Measurements from ENCODE around the gene C6orf136. TPM values are rescaled to one million over a fixed set of nuclear protein-coding genes. Genes with fewer than 3 reads are reported as not detected.

C6orf136 gene
- total and polyA plus RNA-seq, 9 of the 15 experiments (the other 6 are each of a cell fraction or from before 2014, with no cell fraction given) = 14.1 to 63.1 (median 18.4) TPM

DNA sequence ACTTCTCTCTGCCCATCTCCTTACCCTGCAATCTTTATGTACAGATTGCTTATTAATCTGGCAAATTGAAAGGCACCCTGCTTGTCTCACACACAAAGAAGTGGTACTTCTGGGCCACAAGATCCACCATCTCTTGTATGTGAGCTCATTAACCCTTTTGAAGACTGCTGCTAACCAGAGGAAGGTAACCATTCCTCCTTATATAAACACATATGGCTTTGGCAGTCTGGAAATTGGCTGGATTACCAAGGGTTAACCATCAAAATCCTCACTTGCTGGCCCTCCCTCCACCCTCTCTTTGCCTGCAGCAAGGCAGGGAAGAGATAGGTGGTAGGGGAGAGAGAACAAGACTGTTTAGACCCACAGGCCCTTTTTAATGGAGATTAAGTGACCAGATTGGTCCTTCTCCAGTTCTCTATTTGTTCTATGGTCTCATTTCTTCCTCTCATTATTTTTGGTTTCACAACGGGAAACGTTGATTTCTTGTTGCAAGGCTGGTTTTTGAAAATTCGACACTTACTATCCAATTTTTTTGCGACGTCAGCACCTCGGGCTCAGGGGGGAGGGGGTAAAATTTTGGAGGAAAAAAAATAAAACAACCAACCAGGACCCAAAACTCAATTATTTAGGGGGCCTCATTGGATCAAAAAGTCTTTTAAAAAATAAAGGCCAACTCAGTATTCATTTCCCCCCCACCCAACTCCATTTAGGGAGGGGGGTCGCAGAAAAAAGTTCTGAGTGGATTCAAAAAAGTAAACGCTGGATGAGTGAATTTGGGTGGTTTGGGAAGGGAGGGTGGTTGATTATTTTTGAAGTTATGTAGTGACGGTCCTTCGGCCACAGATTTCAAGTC, 30.7 kb upstream of the C6orf136 start (continued):
- TF ChIP-seq MTA3 (IDR thresholded peaks at IDR 0.05; ENCODE audit: borderline replicate concordance) (peak; percentile 85), ZNF561 (CRISPR knock-in tag; conservative IDR thresholded peaks at IDR 0.05) (no peak), ZNF444 (CRISPR knock-in tag; IDR thresholded peaks at IDR 0.05) (0 out of 2 replicates have a peak, but pooled peaks have one; percentile 2), JUN (IDR thresholded peaks at IDR 0.05; ENCODE audit: borderline replicate concordance, low read depth, low read length) (no peak), JUN (CRISPR knock-in tag; IDR thresholded peaks at IDR 0.05; ENCODE audit: borderline replicate concordance) (no peak), TBL1XR1 (IDR thresholded peaks at IDR 0.05; ENCODE audit: low read length in 2 of 2) (peak in 1 of 2 experiments; percentile 3; a peak in 2 of 4 replicates), EGR1 (conservative IDR thresholded peaks at IDR 0.05) (0 out of 2 replicates have a peak, but pooled peaks have one; percentile 1), PTTG1 (tag; IDR thresholded peaks at IDR 0.05; ENCODE audit: low read depth) (no peak; the same call in 1 of the 2 replicates), GATA2 (CRISPR knock-in tag; IDR thresholded peaks at IDR 0.05) (no peak), ZNF24 (IDR thresholded peaks at IDR 0.05) (no peak), HDAC8 (tag; IDR thresholded peaks at IDR 0.05) (no peak), EHMT2 (IDR thresholded peaks at IDR 0.05) (no peak), POU5F1 (IDR thresholded peaks at IDR 0.05; ENCODE audit: borderline replicate concordance, low read depth, low read length, partially characterized antibody) (no peak), ZNF77 (CRISPR knock-in tag; IDR thresholded peaks at IDR 0.05) (no peak), ZNF165 (CRISPR knock-in tag; IDR thresholded peaks at IDR 0.05; ENCODE audit: borderline replicate concordance) (no peak), KLF16 (IDR thresholded peaks at IDR 0.05) (no peak), DPF2 (IDR thresholded peaks at IDR 0.05) (no peak)
- TF ChIP-seq, protein P1, sequence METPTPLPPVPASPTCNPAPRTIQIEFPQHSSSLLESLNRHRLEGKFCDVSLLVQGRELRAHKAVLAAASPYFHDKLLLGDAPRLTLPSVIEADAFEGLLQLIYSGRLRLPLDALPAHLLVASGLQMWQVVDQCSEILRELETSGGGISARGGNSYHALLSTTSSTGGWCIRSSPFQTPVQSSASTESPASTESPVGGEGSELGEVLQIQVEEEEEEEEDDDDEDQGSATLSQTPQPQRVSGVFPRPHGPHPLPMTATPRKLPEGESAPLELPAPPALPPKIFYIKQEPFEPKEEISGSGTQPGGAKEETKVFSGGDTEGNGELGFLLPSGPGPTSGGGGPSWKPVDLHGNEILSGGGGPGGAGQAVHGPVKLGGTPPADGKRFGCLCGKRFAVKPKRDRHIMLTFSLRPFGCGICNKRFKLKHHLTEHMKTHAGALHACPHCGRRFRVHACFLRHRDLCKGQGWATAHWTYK (CRISPR knock-in tag; IDR thresholded peaks at IDR 0.05) = peak; percentile 87
- TF ChIP-seq, protein P2, sequence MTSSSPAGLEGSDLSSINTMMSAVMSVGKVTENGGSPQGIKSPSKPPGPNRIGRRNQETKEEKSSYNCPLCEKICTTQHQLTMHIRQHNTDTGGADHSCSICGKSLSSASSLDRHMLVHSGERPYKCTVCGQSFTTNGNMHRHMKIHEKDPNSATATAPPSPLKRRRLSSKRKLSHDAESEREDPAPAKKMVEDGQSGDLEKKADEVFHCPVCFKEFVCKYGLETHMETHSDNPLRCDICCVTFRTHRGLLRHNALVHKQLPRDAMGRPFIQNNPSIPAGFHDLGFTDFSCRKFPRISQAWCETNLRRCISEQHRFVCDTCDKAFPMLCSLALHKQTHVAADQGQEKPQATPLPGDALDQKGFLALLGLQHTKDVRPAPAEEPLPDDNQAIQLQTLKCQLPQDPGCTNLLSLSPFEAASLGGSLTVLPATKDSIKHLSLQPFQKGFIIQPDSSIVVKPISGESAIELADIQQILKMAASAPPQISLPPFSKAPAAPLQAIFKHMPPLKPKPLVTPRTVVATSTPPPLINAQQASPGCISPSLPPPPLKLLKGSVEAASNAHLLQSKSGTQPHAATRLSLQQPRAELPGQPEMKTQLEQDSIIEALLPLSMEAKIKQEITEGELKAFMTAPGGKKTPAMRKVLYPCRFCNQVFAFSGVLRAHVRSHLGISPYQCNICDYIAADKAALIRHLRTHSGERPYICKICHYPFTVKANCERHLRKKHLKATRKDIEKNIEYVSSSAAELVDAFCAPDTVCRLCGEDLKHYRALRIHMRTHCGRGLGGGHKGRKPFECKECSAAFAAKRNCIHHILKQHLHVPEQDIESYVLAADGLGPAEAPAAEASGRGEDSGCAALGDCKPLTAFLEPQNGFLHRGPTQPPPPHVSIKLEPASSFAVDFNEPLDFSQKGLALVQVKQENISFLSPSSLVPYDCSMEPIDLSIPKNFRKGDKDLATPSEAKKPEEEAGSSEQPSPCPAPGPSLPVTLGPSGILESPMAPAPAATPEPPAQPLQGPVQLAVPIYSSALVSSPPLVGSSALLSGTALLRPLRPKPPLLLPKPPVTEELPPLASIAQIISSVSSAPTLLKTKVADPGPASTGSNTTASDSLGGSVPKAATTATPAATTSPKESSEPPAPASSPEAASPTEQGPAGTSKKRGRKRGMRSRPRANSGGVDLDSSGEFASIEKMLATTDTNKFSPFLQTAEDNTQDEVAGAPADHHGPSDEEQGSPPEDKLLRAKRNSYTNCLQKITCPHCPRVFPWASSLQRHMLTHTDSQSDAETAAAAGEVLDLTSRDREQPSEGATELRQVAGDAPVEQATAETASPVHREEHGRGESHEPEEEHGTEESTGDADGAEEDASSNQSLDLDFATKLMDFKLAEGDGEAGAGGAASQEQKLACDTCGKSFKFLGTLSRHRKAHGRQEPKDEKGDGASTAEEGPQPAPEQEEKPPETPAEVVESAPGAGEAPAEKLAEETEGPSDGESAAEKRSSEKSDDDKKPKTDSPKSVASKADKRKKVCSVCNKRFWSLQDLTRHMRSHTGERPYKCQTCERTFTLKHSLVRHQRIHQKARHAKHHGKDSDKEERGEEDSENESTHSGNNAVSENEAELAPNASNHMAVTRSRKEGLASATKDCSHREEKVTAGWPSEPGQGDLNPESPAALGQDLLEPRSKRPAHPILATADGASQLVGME (CRISPR knock-in tag; IDR thresholded peaks at IDR 0.05) = no peak
- TF ChIP-seq, protein P3, sequence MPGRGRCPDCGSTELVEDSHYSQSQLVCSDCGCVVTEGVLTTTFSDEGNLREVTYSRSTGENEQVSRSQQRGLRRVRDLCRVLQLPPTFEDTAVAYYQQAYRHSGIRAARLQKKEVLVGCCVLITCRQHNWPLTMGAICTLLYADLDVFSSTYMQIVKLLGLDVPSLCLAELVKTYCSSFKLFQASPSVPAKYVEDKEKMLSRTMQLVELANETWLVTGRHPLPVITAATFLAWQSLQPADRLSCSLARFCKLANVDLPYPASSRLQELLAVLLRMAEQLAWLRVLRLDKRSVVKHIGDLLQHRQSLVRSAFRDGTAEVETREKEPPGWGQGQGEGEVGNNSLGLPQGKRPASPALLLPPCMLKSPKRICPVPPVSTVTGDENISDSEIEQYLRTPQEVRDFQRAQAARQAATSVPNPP (IDR thresholded peaks at IDR 0.05; ENCODE audit: borderline replicate concordance, insufficient read depth, insufficient read length) = no peak

Measured in K562 (cell line).